CD8-positive, alpha-beta memory T cell (primary cell): ENCODE measurements around the gene OPCML. TPM values are rescaled to one million over a fixed set of nuclear protein-coding genes. Genes with fewer than 3 reads are reported as not detected.

Experiments
- CTCF ChIA-PET: fragments of 350-600 bp; sonication (Branson Sonifier 250); formaldehyde crosslinking; loops from one replicate; lab custom pipeline; 2021; ENCODE audit warnings: antibody characterized with exemption; lab: Charles Lee
- POLR2A ChIA-PET: fragments of 350-600 bp; sonication (Branson Sonifier 250); formaldehyde crosslinking; loops from one replicate; lab custom pipeline; 2021; ENCODE audit warnings: antibody characterized with exemption; lab: Charles Lee
- DNase-seq, 5 donors: peaks; one replicate each; pipeline versions ENCODE4 v3.0.0 to v3.0.0-alpha.2; 2020 to 2022; ENCODE audit warnings: mixed read lengths in 1 of 5
- H3K27ac ChIP-seq: one replicate; pipeline ENCODE4 v1.7.0; 2013; ENCODE audit warnings: low read depth, mild to moderate bottlenecking, low read length, moderate library complexity
- H3K27me3 ChIP-seq: 2 replicates; pipeline ENCODE4 v1.7.0; 2013; ENCODE audit warnings: low read length, mild to moderate bottlenecking; ENCODE audit not compliant: insufficient read depth, poor library complexity, severe bottlenecking
- H3K36me3 ChIP-seq: 2 replicates; pipeline ENCODE4 v1.7.0; 2013; ENCODE audit warnings: mild to moderate bottlenecking, low read length, moderate library complexity; ENCODE audit not compliant: insufficient read depth
- H3K4me1 ChIP-seq: 2 replicates; pipeline ENCODE4 v1.7.0; 2013; ENCODE audit warnings: mild to moderate bottlenecking, low read length, moderate library complexity; ENCODE audit not compliant: insufficient read depth
- H3K4me3 ChIP-seq: 2 replicates; pipeline ENCODE4 v1.7.0; 2013; ENCODE audit warnings: mild to moderate bottlenecking, low read length
- H3K9me3 ChIP-seq: 2 replicates; pipeline ENCODE4 v1.7.0; 2013; ENCODE audit warnings: mild to moderate bottlenecking, low read length
- H3K27ac Mint-ChIP-seq, 8 donors: one replicate each; pipeline ENCODE4 v1.8.0; 2020 to 2021; ENCODE audit warnings: mixed read lengths in 8 of 8, mild to moderate bottlenecking in 6 of 8, inconsistent platforms in 3 of 8, moderate library complexity in 3 of 8
- H3K27me3 Mint-ChIP-seq, 2 donors: one replicate each; pipeline ENCODE4 v1.8.0; 2020 to 2021; ENCODE audit warnings: mixed read lengths in 2 of 2, mild to moderate bottlenecking in 1 of 2, moderate library complexity in 1 of 2
- H3K36me3 Mint-ChIP-seq, 3 donors: one replicate each; pipeline ENCODE4 v1.8.0; 2020 to 2021; ENCODE audit warnings: mixed read lengths in 3 of 3, inconsistent platforms in 1 of 3, mild to moderate bottlenecking in 1 of 3
- H3K4me1 Mint-ChIP-seq, 3 donors: one replicate each; pipeline ENCODE4 v1.8.0; 2020 to 2021; ENCODE audit warnings: mixed read lengths in 3 of 3, inconsistent platforms in 1 of 3, mild to moderate bottlenecking in 1 of 3
- H3K4me3 Mint-ChIP-seq, 7 donors: one replicate each; pipeline ENCODE4 v1.8.0; 2020 to 2021; ENCODE audit warnings: mixed read lengths in 7 of 7, mild to moderate bottlenecking in 6 of 7, moderate library complexity in 4 of 7, inconsistent platforms in 2 of 7
- H3K9me3 Mint-ChIP-seq, 5 donors: one replicate each; pipeline ENCODE4 v1.8.0; 2020 to 2022; ENCODE audit warnings: mixed read lengths in 5 of 5, mild to moderate bottlenecking in 3 of 5, moderate library complexity in 2 of 5, inconsistent platforms in 1 of 5
- polyA plus RNA-seq: library from polyadenylated mRNA; unstranded; fragments of 300-500 nt; fragmentation: Illumina TruSeq; gene quantifications from one replicate; pipeline ENCODE4 v1.2.3, GENCODE V29; 2021
- total RNA-seq, 2 experiments: library from RNA; stranded (reverse); gene quantifications; one replicate each; pipeline ENCODE4 v1.2.3, GENCODE V29; 2021

The OPCML gene
- total and polyA plus RNA-seq, 3 experiments from 2014 or later: not detected

DNA sequence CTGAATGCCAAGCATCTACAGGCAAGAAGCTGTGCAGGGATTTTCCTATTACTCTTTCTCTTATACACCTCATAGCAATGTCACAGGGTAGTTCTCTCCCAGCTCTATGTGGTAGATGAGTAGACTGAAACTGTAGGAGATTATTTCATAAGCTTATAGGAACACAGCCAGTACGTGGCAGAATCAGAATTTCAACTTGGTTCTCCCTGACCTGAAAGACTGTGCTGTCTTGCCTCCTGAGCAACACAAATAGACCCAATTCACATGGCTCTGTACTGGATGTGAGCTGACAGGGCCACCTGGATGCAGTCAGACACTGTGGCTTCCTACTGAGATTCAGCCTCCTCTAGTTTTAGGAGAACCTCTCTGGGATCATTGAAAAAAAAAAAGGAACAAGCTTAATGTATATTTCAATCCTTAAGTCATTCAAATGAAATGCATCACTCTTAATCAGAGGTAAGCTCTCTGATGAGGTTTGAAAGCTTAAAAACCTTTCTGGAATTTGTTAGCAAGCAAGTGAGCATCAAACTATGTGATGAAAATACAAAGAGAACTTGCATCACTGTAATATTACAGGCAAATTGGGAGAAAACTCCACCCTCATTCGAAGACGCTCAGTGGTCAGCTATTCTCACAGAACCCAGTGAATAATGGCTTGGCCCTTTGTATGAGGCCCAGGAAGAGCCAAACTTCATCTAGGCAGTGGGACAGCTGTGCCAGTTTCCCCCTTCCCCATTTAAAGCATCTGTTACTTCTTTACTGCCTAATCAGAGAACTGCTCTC, 1122.5 kb downstream of the OPCML start:
- H3K4me3 ChIP-seq: no peak overlapping the region
- peaks cover 3 to 5% of the 10 kb centered on the region in 2 donors for H3K27me3 Mint-ChIP-seq
- no peak overlapping the region for H3K4me3 Mint-ChIP-seq
- H3K36me3 ChIP-seq: no peaks in the 10 kb centered on the region
- H3K27me3 ChIP-seq: no peaks in the 10 kb centered on the region
- no peak overlapping the region for H3K27ac ChIP-seq
- POLR2A ChIA-PET: no interaction called here
- H3K9me3 ChIP-seq: no peaks in the 10 kb centered on the region
- H3K27ac Mint-ChIP-seq: peak overlapping the region in 1 of 8 donors; percentile 61
- H3K9me3 Mint-ChIP-seq: peaks cover 0 to 8% (median 3%) of the 10 kb centered on the region in 5 donors
- DNase-seq: no peak
- CTCF ChIA-PET: no interaction called here
- no peaks in the 10 kb centered on the region for H3K4me1 ChIP-seq
- peaks cover 0 to 1% (median 0%) of the 10 kb centered on the region in 3 donors for H3K36me3 Mint-ChIP-seq
- H3K4me1 Mint-ChIP-seq: no peaks in the 10 kb centered on the region

DNA sequence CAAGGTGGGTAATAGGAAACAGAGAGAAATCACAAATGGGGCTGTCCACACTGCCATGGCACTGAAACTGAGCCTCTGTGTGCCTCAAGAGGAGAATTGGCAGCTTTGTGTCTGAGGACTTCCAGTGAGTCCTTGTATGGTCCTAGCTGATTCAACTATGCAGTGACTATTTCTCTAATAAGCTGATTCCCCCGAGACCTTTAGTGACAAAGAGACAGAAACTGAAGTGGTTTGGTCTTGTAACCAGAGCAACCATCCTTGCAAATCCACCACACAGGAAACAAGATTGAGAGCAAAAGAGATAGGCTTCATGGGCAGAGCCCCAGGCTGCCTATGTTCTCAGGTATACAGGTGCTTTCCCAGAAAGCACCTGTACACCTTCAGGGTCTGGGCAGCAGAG, 1123.4 kb downstream of the OPCML start:
- DNase-seq: no peak
- CTCF ChIA-PET: no interaction called here
- H3K27me3 ChIP-seq: no peaks in the 10 kb centered on the region
- Mint-ChIP-seq H3K4me1 (no peaks in the 10 kb centered on the region), H3K27me3 (peaks cover 5% of the 10 kb centered on the region in 2 donors), H3K4me3 (no peak overlapping the region), H3K9me3 (peaks cover 0 to 8% (median 3%) of the 10 kb centered on the region in 5 donors), H3K36me3 (peaks cover 0 to 1% (median 0%) of the 10 kb centered on the region in 3 donors), H3K27ac (no peak overlapping the region)
- POLR2A ChIA-PET: no interaction called here
- no peaks in the 10 kb centered on the region for H3K36me3 ChIP-seq
- H3K4me3 ChIP-seq: no peak overlapping the region
- H3K9me3 ChIP-seq: no peaks in the 10 kb centered on the region
- no peak overlapping the region for H3K27ac ChIP-seq
- no peaks in the 10 kb centered on the region for H3K4me1 ChIP-seq

GRCh38 chr11:132405728-132406127, 1126.6 kb downstream of the OPCML start:
- Mint-ChIP-seq H3K27me3 (peaks cover 4% of the 10 kb centered on the region in 2 donors), H3K9me3 (peaks cover 0 to 10% (median 0%) of the 10 kb centered on the region in 5 donors), H3K4me1 (no peaks in the 10 kb centered on the region), H3K4me3 (no peak overlapping the region), H3K27ac (no peak overlapping the region), H3K36me3 (no peaks in the 10 kb centered on the region)
- H3K27me3 ChIP-seq: no peaks in the 10 kb centered on the region
- DNase-seq: no peak
- H3K36me3 ChIP-seq: no peaks in the 10 kb centered on the region
- H3K27ac ChIP-seq: no peak overlapping the region
- H3K9me3 ChIP-seq: no peaks in the 10 kb centered on the region
- ChIA-PET POLR2A (no interaction called here), CTCF (no interaction called here)
- no peaks in the 10 kb centered on the region for H3K4me1 ChIP-seq
- H3K4me3 ChIP-seq: no peak overlapping the region

GRCh38 chr11:132402071-132402684, 1130.1 kb downstream of the OPCML start:
- ChIA-PET CTCF (no interaction called here), POLR2A (no interaction called here)
- no peak for DNase-seq
- H3K27me3 Mint-ChIP-seq: peaks cover 4 to 6% of the 10 kb centered on the region in 2 donors
- no peak overlapping the region for H3K27ac Mint-ChIP-seq
- H3K27me3 ChIP-seq: no peaks in the 10 kb centered on the region
- H3K9me3 Mint-ChIP-seq: peaks cover 0 to 6% (median 2%) of the 10 kb centered on the region in 5 donors
- H3K9me3 ChIP-seq: no peaks in the 10 kb centered on the region
- H3K4me1 Mint-ChIP-seq: no peaks in the 10 kb centered on the region
- H3K4me3 Mint-ChIP-seq: no peak overlapping the region
- H3K4me3 ChIP-seq: no peak overlapping the region
- H3K4me1 ChIP-seq: no peaks in the 10 kb centered on the region
- no peaks in the 10 kb centered on the region for H3K36me3 ChIP-seq
- no peak overlapping the region for H3K27ac ChIP-seq
- no peaks in the 10 kb centered on the region for H3K36me3 Mint-ChIP-seq

- Histone ChIP-seq H3K4me3 (no peak overlapping the region), H3K36me3 (no peaks in the 10 kb centered on the region), H3K4me1 (no peaks in the 10 kb centered on the region), H3K27me3 (no peaks in the 10 kb centered on the region), H3K27ac (no peak overlapping the region), H3K9me3 (no peaks in the 10 kb centered on the region)
- no peaks in the 10 kb centered on the region for H3K4me1 Mint-ChIP-seq
- no peaks in the 10 kb centered on the region for H3K36me3 Mint-ChIP-seq
- ChIA-PET CTCF (no interaction called here), POLR2A (no interaction called here)
- no peak for DNase-seq
- peaks cover 0 to 2% of the 10 kb centered on the region in 2 donors for H3K27me3 Mint-ChIP-seq
- H3K9me3 Mint-ChIP-seq: peaks cover 2 to 11% (median 6%) of the 10 kb centered on the region in 5 donors
- H3K27ac Mint-ChIP-seq: no peak overlapping the region
- no peak overlapping the region for H3K4me3 Mint-ChIP-seq
Observed at GRCh38 chr11:132396318-132396717, 1136.0 kb downstream of the OPCML start.

- Histone ChIP-seq H3K4me1 (no peaks in the 10 kb centered on the region), H3K36me3 (no peaks in the 10 kb centered on the region), H3K27me3 (no peaks in the 10 kb centered on the region), H3K27ac (no peak overlapping the region), H3K4me3 (no peak overlapping the region), H3K9me3 (no peaks in the 10 kb centered on the region)
- Mint-ChIP-seq H3K4me3 (no peak overlapping the region), H3K4me1 (no peaks in the 10 kb centered on the region), H3K27ac (peak overlapping the region in 1 of 8 donors; percentile 51), H3K9me3 (peaks cover 4 to 14% (median 7%) of the 10 kb centered on the region in 5 donors), H3K27me3 (peaks cover 0 to 2% of the 10 kb centered on the region in 2 donors), H3K36me3 (no peaks in the 10 kb centered on the region)
- CTCF ChIA-PET: no interaction called here
- DNase-seq: no peak
- POLR2A ChIA-PET: no interaction called here
Observed at GRCh38 chr11:132395434-132395833, 1136.9 kb downstream of the OPCML start.

GRCh38 chr11:132379540-132379939, 1152.8 kb downstream of the OPCML start:
- no peaks in the 10 kb centered on the region for H3K36me3 ChIP-seq
- H3K4me3 Mint-ChIP-seq: no peak overlapping the region
- H3K4me1 ChIP-seq: no peaks in the 10 kb centered on the region
- no peak overlapping the region for H3K27ac Mint-ChIP-seq
- no peak overlapping the region for H3K27ac ChIP-seq
- H3K4me3 ChIP-seq: no peak overlapping the region
- DNase-seq: no peak
- CTCF ChIA-PET: no interaction called here
- peaks cover 0 to 16% (median 4%) of the 10 kb centered on the region in 5 donors for H3K9me3 Mint-ChIP-seq
- no peaks in the 10 kb centered on the region for H3K27me3 Mint-ChIP-seq
- H3K4me1 Mint-ChIP-seq: no peaks in the 10 kb centered on the region
- peaks cover 0 to 1% (median 0%) of the 10 kb centered on the region in 3 donors for H3K36me3 Mint-ChIP-seq
- no peaks in the 10 kb centered on the region for H3K9me3 ChIP-seq
- POLR2A ChIA-PET: no interaction called here
- H3K27me3 ChIP-seq: no peaks in the 10 kb centered on the region

DNA sequence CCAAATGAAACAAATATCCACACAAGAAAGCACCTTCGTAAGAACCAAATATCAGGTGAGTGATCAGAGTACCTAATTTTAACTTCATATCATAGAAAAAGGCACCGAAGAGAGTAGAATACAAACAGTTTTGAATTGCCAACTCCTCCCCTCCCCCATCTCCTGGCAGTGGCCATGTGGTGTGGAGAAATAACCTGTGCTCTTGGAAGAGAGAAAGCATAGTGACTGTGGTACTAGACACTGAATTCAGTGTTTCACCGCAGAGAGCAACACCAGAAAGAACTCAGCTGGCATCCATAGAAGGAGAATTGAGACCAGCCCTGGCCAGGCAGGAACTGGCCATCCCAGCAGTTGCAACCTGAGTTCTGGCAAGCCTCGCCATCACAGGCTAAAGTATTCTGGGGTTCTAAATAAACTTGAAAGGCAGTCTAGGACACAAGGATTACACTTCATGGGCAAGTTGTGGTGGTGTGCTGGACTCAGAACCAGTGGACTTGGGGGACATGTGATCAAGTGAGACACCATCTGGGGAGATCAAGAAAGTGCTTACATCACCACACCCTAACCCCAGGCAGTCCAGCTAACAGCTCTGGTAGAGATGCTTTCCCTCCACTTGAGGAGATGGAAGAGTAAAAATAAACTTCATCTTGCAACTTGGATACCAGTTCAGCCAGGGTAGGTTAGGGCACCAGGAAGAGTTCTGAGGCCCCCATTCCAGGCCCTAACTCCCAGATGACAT, 1158.7 kb downstream of the OPCML start:
- no peak overlapping the region for H3K27ac ChIP-seq
- no peak overlapping the region for H3K27ac Mint-ChIP-seq
- H3K27me3 Mint-ChIP-seq: no peaks in the 10 kb centered on the region
- no peak overlapping the region for H3K4me3 Mint-ChIP-seq
- H3K9me3 ChIP-seq: no peaks in the 10 kb centered on the region
- H3K4me1 Mint-ChIP-seq: no peaks in the 10 kb centered on the region
- no peaks in the 10 kb centered on the region for H3K27me3 ChIP-seq
- no peaks in the 10 kb centered on the region for H3K36me3 ChIP-seq
- no peak for DNase-seq
- no peak overlapping the region for H3K4me3 ChIP-seq
- POLR2A ChIA-PET: no interaction called here
- H3K4me1 ChIP-seq: no peaks in the 10 kb centered on the region
- CTCF ChIA-PET: no interaction called here
- no peaks in the 10 kb centered on the region for H3K36me3 Mint-ChIP-seq
- peaks cover 0 to 13% (median 0%) of the 10 kb centered on the region in 5 donors for H3K9me3 Mint-ChIP-seq
